K562 (cell line): ENCODE results near the gene UQCRHL. TPM values are rescaled to one million over a fixed set of nuclear protein-coding genes. Genes with fewer than 3 reads are reported as not detected.

ENCODE experiments used
- FOSL1 ChIP-seq: fragments of 200-800 bp; sonication (Bioruptor generic); conservative IDR thresholded peaks from 2 replicates; pipeline ENCODE4 v1.6.1; 2016; ENCODE audit warnings: missing genetic modification characterization, missing compliant biosample characterization
- HES1 ChIP-seq: fragments of 450-650 bp; IDR thresholded peaks from 2 replicates; pipeline ENCODE4 v1.6.1; 2016; ENCODE audit warnings: low read depth, mild to moderate bottlenecking, moderate library complexity
- IRF1 ChIP-seq: sonication (generic); formaldehyde crosslinking; IDR thresholded peaks from 2 replicates; pipeline ENCODE4 v1.8.0; 2022; ENCODE audit warnings: missing genetic modification reagents, mild to moderate bottlenecking, borderline replicate concordance
- KLF10 ChIP-seq: fragments of 250-450 bp; sonication (Bioruptor Pico); IDR thresholded peaks from 2 replicates; pipeline ENCODE4 v1.6.1; 2021; ENCODE audit warnings: matching md5 sums
- MCM5 ChIP-seq: fragments of 450-650 bp; IDR thresholded peaks from 2 replicates; pipeline ENCODE4 v1.6.1; 2016; ENCODE audit warnings: low read depth
- MECOM ChIP-seq: fragments of 250-450 bp; sonication (Bioruptor Pico); IDR thresholded peaks from 2 replicates; pipeline ENCODE4 v1.8.0; 2022; ENCODE audit warnings: inconsistent platforms
- MYC ChIP-seq, 2 experiments: fragments of 250-450 bp in 1 of 2; sonication (Bioruptor Pico) in 1 of 2; IDR thresholded peaks; 2 replicates each; pipeline versions ENCODE4 v1.5.1 to v1.6.1; 2012 to 2021; ENCODE audit warnings: low read depth in 2 of 2, borderline replicate concordance in 1 of 2, improper control_type of control experiment in 1 of 2, low read length in 1 of 2, mild to moderate bottlenecking in 1 of 2, moderate library complexity in 1 of 2
- NR0B1 ChIP-seq: fragments of 450-650 bp; IDR thresholded peaks from one replicate; pipeline ENCODE4 v1.6.1; 2018; ENCODE audit warnings: mild to moderate bottlenecking, moderate library complexity; ENCODE audit not compliant: partially characterized antibody
- PTTG1 ChIP-seq: fragments of 450-650 bp; IDR thresholded peaks from 2 replicates; pipeline ENCODE4 v1.6.1; 2016; ENCODE audit warnings: low read depth, mild to moderate bottlenecking, missing genetic modification characterization, missing compliant biosample characterization
- SIN3B ChIP-seq: fragments of 450-650 bp; IDR thresholded peaks from 2 replicates; pipeline ENCODE4 v1.6.1; 2017; ENCODE audit warnings: low read depth, mild to moderate bottlenecking, moderate library complexity
- SP2 ChIP-seq: IDR thresholded peaks from 2 replicates; pipeline ENCODE4 v1.6.1; 2011; ENCODE audit warnings: mild to moderate bottlenecking, low read depth, low read length, moderate library complexity; ENCODE audit not compliant: poor library complexity, severe bottlenecking; ENCODE audit errors: extremely low read depth
- TBP ChIP-seq: optimal IDR thresholded peaks from 2 replicates; pipeline ENCODE3; 2011; ENCODE audit warnings: low read depth, low read length, improper control_type of control experiment
- TCF7 ChIP-seq: sonication (generic); IDR thresholded peaks from 2 replicates; pipeline ENCODE4 v1.6.1; 2016; ENCODE audit warnings: antibody characterized with exemption, borderline replicate concordance
- ZBTB1 ChIP-seq: sonication (generic); formaldehyde crosslinking; IDR thresholded peaks from 2 replicates; pipeline ENCODE4 v1.8.1; 2023; ENCODE audit warnings: missing genetic modification reagents, low read depth, mild to moderate bottlenecking, borderline replicate concordance
- ZBTB2 ChIP-seq: fragments of 450-650 bp; IDR thresholded peaks from 2 replicates; pipeline ENCODE4 v1.6.1; 2016; ENCODE audit warnings: antibody characterized with exemption
- ZNF274 ChIP-seq: IDR thresholded peaks from 2 replicates; pipeline ENCODE4 v1.6.1; 2011; ENCODE audit warnings: low read depth, mild to moderate bottlenecking, low read length, moderate library complexity, borderline replicate concordance
- polyA plus RNA-seq, 8 experiments: library from polyadenylated mRNA; depleted of rRNA in 4 of 8; stranded (reverse) in 5 of 8; unstranded in 3 of 8; fragments of >200 nt; fragmentation: Nextera tagmentation in 2 of 8; fragmentation: Illumina TruSeq in 1 of 8; extraction: Ambion mirVana in 2 of 8; extraction: Trizol in 1 of 8; gene quantifications; 2 replicates each; pipeline versions ENCODE4 v1.2.1 to v1.2.3, GENCODE V29; 2011 to 2014; ENCODE audit warnings: inconsistent platforms in 1 of 8, missing spikeins in 1 of 8
- total RNA-seq, 7 experiments: library from RNA; depleted of rRNA in 6 of 7; stranded (reverse); fragments of >200 nt in 6 of 7; fragmentation: Illumina TruSeq in 2 of 7; extraction: Trizol in 2 of 7; gene quantifications; 2 replicates each; pipeline versions ENCODE4 v1.2.1 to v1.2.3, GENCODE V29; 2011 to 2021; ENCODE audit warnings: low replicate concordance in 1 of 7

Gene UQCRHL
- total and polyA plus RNA-seq, 9 of the 15 experiments (the other 6 are each of a cell fraction or from before 2014, with no cell fraction given), result 5.1 to 41.3 (median 21.8) TPM

GRCh38 chr1:15849775-15850324 is 42.4 kb upstream of the UQCRHL start (continued):
- TF ChIP-seq PTTG1 (no peak), TBP (peak; percentile 56), IRF1 (CRISPR knock-in tag) (no peak), HES1 (no peak; the same call in none of the 2 replicates), ZBTB1 (no peak; the same call in 1 of the 2 replicates), SP2 (no peak), TCF7 (no peak), MYC (IDR thresholded peaks at IDR 0.05; ENCODE audit: low read depth, low read length) (peak; percentile 90), MYC (CRISPR knock-in tag; IDR thresholded peaks at IDR 0.05; ENCODE audit: borderline replicate concordance, low read depth) (0 out of 2 replicates have a peak, but pooled peaks have one; percentile 75), NR0B1 (no peak), ZBTB2 (no peak; the same call in 1 of the 2 replicates), ZNF274 (no peak), KLF10 (CRISPR knock-in tag) (no peak), MCM5 (no peak), MECOM (CRISPR knock-in tag) (no peak), FOSL1 (tag) (0 out of 2 replicates have a peak, but pooled peaks have one; percentile 3), SIN3B (no peak)
